ENCODE data around the gene ARL2BP.

DNA sequence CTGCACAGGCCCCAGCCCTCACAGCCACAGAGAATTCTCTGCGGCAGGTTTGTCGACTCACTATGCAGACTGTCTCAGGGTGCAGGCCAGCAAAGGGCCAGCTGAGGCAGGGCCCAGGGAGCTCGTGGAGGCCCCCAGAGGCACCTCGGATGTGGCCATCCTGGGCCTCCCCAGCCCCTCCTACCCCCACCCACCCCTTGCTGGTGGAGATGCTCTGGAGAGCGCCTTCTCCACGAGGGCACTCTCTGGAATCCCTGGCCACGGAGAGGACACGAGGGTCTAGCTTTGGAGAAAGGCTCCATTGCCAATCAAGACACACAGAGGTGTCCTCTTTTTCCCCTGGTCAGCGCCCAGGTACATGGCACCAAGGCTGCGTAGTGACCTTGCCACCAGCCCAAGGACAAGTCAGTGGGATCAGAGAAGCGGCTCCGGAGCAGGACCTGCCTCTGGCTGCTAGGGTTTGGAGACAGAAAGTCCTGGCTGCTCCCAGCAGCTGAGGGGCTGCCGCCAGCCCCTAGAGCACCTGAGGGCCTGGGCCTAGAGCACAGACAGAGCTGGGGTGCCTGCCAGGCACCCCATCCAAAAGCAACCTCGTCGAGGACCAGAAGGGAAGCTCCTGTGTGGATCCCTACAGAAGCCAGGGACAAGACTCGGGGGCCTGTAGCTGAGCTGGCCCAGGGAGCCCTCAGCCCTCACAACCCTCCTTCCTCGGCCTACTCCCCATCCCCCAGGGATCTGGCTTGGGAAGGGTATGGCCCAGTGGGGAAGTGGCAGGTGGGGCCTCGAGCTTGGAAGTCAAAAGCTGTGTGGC, 18.7 kb downstream of the ARL2BP start:
- TF ChIP-seq EP300 (IDR thresholded peaks at IDR 0.05; ENCODE audit: borderline replicate concordance in 1 of 2, control insufficient read depth in 1 of 2, low read depth in 2 of 2, low read length in 2 of 2) (no peak), TCF12 (IDR thresholded peaks at IDR 0.05; ENCODE audit: low read depth, low read length) (no peak)
- TF ChIP-seq, protein P1, sequence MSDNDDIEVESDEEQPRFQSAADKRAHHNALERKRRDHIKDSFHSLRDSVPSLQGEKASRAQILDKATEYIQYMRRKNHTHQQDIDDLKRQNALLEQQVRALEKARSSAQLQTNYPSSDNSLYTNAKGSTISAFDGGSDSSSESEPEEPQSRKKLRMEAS (IDR thresholded peaks at IDR 0.05; ENCODE audit: low read depth, low read length) = no peak
- TF ChIP-seq, protein P2, sequence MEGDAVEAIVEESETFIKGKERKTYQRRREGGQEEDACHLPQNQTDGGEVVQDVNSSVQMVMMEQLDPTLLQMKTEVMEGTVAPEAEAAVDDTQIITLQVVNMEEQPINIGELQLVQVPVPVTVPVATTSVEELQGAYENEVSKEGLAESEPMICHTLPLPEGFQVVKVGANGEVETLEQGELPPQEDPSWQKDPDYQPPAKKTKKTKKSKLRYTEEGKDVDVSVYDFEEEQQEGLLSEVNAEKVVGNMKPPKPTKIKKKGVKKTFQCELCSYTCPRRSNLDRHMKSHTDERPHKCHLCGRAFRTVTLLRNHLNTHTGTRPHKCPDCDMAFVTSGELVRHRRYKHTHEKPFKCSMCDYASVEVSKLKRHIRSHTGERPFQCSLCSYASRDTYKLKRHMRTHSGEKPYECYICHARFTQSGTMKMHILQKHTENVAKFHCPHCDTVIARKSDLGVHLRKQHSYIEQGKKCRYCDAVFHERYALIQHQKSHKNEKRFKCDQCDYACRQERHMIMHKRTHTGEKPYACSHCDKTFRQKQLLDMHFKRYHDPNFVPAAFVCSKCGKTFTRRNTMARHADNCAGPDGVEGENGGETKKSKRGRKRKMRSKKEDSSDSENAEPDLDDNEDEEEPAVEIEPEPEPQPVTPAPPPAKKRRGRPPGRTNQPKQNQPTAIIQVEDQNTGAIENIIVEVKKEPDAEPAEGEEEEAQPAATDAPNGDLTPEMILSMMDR (IDR thresholded peaks at IDR 0.05 in 2 of 3, conservative IDR thresholded peaks at IDR 0.05 in 1 of 3; ENCODE audit: control insufficient read depth in 2 of 3, extremely low read depth in 1 of 3, insufficient read depth in 1 of 3, low read depth in 3 of 3, low read length in 3 of 3) = no peak
